Panc1 (cell line): ENCODE data around the gene APEX1. TPM values are rescaled to one million over a fixed set of nuclear protein-coding genes. Genes with fewer than 3 reads are reported as not detected.

Source experiments
- ATAC-seq: fragments of 200-7000 bp; cut with Tn5 transposase; 2 replicates; pipeline ENCODE4 v1.9.1; 2020; ENCODE audit warnings: mild to moderate bottlenecking, moderate library complexity
- BruUV-seq: library from RNA; stranded (reverse); fragments of 400-500 nt; replicated peaks from 2 replicates; lab custom pipeline; 2021; lab: Mats Ljungman, UMichigan
- CTCF ChIA-PET: fragments of 300-600 bp; sonication (Branson Sonifier 250); formaldehyde crosslinking; loops from one replicate; lab custom pipeline; 2022; ENCODE audit warnings: antibody characterized with exemption; lab: Charles Lee
- POLR2A ChIA-PET: fragments of 300-600 bp; sonication (Branson Sonifier 250); formaldehyde crosslinking; loops from one replicate; lab custom pipeline; 2022; ENCODE audit warnings: antibody characterized with exemption; lab: Charles Lee
- DNase-seq: peaks from one replicate; pipeline ENCODE4 v3.0.0-alpha.2; 2010; ENCODE audit warnings: low read depth, low spot score
- H3K27ac ChIP-seq: 2 replicates; pipeline ENCODE4 v1.5.1; 2011; ENCODE audit warnings: mild to moderate bottlenecking, low read length, inconsistent platforms
- H3K27me3 ChIP-seq: fragments of 200-500 bp; sonication (Bioruptor generic); 2 replicates; pipeline ENCODE4 v1.6.0; 2014; ENCODE audit warnings: low read length, inconsistent platforms; ENCODE audit not compliant: control insufficient read depth, insufficient read depth
- H3K36me3 ChIP-seq: fragments of 200-500 bp; sonication (Bioruptor generic); 2 replicates; pipeline ENCODE4 v1.5.1; 2014; ENCODE audit warnings: inconsistent platforms, mild to moderate bottlenecking, low read length, moderate library complexity; ENCODE audit not compliant: control insufficient read depth, insufficient read depth
- H3K4me1 ChIP-seq: 2 replicates; pipeline ENCODE4 v1.5.1; 2011; ENCODE audit warnings: inconsistent platforms, mild to moderate bottlenecking, low read length, moderate library complexity; ENCODE audit not compliant: control insufficient read depth, insufficient read depth
- H3K4me3 ChIP-seq, 2 experiments: 2 replicates each; pipeline ENCODE4 v1.5.1; 2011 to 2012; ENCODE audit warnings: low read depth in 2 of 2, low read length in 2 of 2, mild to moderate bottlenecking in 2 of 2, inconsistent platforms in 1 of 2, moderate library complexity in 1 of 2
- H3K9me3 ChIP-seq: fragments of 200-500 bp; sonication (Bioruptor generic); 2 replicates; pipeline ENCODE4 v1.5.1; 2014; ENCODE audit warnings: low read depth, mild to moderate bottlenecking, inconsistent platforms, low read length, moderate library complexity; ENCODE audit not compliant: control insufficient read depth, insufficient read depth
- POLR2AphosphoS5 ChIP-seq: IDR thresholded peaks from 2 replicates; pipeline ENCODE4 v1.6.1; 2012; ENCODE audit warnings: mild to moderate bottlenecking, low read depth, low read length, moderate library complexity
- REST ChIP-seq, 2 experiments: IDR thresholded peaks; 2 replicates each; pipeline ENCODE4 v1.6.1; 2011 to 2012; ENCODE audit warnings: low read depth in 2 of 2, control low read depth in 1 of 2, low read length in 1 of 2, mild to moderate bottlenecking in 1 of 2, moderate library complexity in 1 of 2; ENCODE audit not compliant: insufficient read depth in 1 of 2
- SIN3A ChIP-seq: IDR thresholded peaks from 2 replicates; pipeline ENCODE4 v1.6.1; 2012; ENCODE audit warnings: low read depth, mild to moderate bottlenecking, low read length, moderate library complexity, borderline replicate concordance; ENCODE audit not compliant: insufficient read depth
- TCF7L2 ChIP-seq: IDR thresholded peaks from 2 replicates; pipeline ENCODE4 v1.6.1; 2011; ENCODE audit warnings: mild to moderate bottlenecking, low read depth, low read length, inconsistent platforms
- in situ Hi-C: cut with HindIII; loops from 2 replicates; pipeline ENCODE4 v1.10.0; 2016; ENCODE audit warnings: low sequenced_read_pairs, low pct_unique_long_range_greater_than_20kb
- intact Hi-C: fragments of 100-400 bp; cut with micrococcal nuclease; formaldehyde crosslinking; loops from one replicate; pipeline ENCODE4 v1.10.0; 2022; ENCODE audit not compliant: unreplicated experiment
- total RNA-seq: library from RNA; stranded (reverse); gene quantifications from one replicate; pipeline ENCODE4 v1.2.1, GENCODE V29; 2021; ENCODE audit not compliant: unreplicated experiment
- TF ChIP-seq, protein P1 (sequence below): fragments of 450-650 bp; IDR thresholded peaks from 2 replicates; pipeline ENCODE4 v1.5.1; 2017; ENCODE audit warnings: mild to moderate bottlenecking

Gene APEX1
- total RNA-seq, 1 experiment from 2014 or later: 163 TPM

DNA sequence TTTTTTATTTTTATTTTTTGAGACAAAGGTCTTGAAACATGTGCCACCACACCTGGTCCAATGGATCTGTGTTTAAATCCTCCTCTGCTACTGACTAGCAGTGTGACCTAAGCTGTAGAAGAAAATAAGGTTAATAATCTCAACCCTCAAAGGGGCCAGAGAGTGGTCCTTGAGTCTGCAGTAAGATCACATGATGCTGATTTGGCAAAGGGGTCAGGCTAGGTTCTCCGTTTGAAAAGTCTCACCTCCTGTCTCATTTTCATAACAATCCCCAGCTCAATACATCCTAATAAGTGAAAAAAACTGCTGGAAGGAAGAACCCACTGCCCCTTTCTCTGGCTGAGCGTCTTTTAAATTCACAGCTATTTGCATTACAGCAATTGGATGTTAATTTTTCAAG, 33.8 kb upstream of the APEX1 start:
- no peaks in the 10 kb centered on the region for H3K9me3 ChIP-seq
- ATAC-seq (no peak), DNase-seq (no peak)
- no peak overlapping the region for H3K4me3 ChIP-seq
- ChIA-PET CTCF (no interaction called here), POLR2A (no interaction called here)
- no peaks in the 10 kb centered on the region for H3K36me3 ChIP-seq
- H3K27ac ChIP-seq: no peak overlapping the region
- TF ChIP-seq, protein P1, sequence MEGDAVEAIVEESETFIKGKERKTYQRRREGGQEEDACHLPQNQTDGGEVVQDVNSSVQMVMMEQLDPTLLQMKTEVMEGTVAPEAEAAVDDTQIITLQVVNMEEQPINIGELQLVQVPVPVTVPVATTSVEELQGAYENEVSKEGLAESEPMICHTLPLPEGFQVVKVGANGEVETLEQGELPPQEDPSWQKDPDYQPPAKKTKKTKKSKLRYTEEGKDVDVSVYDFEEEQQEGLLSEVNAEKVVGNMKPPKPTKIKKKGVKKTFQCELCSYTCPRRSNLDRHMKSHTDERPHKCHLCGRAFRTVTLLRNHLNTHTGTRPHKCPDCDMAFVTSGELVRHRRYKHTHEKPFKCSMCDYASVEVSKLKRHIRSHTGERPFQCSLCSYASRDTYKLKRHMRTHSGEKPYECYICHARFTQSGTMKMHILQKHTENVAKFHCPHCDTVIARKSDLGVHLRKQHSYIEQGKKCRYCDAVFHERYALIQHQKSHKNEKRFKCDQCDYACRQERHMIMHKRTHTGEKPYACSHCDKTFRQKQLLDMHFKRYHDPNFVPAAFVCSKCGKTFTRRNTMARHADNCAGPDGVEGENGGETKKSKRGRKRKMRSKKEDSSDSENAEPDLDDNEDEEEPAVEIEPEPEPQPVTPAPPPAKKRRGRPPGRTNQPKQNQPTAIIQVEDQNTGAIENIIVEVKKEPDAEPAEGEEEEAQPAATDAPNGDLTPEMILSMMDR: no peak
- TF ChIP-seq POLR2AphosphoS5 (no peak), SIN3A (no peak)
- H3K27me3 ChIP-seq: no peaks in the 10 kb centered on the region
- H3K4me1 ChIP-seq: no peaks in the 10 kb centered on the region
- intact Hi-C loops (no loop called here), in situ Hi-C loops (no loop called here)
- no TSS peak for BruUV-seq

DNA sequence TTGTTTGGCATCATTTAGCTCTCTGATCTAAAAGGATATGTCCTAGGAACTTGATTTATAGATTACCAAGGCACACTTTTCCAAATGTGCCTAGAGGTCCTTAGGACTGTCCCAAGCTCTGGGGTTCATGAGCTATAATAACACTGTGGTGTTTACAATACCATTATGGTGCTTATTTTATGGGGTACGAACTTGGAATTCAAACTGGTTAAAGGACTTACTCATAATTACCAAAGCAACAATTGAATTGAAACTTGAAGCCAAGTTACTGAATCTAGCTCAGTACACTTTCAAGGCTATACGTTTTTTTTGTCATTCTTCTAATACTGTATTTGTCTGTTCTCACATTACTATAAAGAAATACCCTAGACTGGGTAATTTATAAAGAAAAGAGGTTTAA, 32.1 kb upstream of the APEX1 start:
- ATAC-seq: no peak
- Histone ChIP-seq H3K4me1 (no peaks in the 10 kb centered on the region), H3K36me3 (no peaks in the 10 kb centered on the region), H3K9me3 (no peaks in the 10 kb centered on the region), H3K27me3 (no peaks in the 10 kb centered on the region), H3K4me3 (no peak overlapping the region), H3K27ac (no peak overlapping the region)
- CTCF ChIA-PET: no interaction called here
- intact Hi-C loops (no loop called here), in situ Hi-C loops (no loop called here)
- BruUV-seq: no TSS peak
- no peak for DNase-seq
- TF ChIP-seq TCF7L2: no peak
- TF ChIP-seq REST (IDR thresholded peaks at IDR 0.05; ENCODE audit: insufficient read depth in 1 of 2, low read depth in 2 of 2, low read length in 1 of 2): no peak
- no peak for TF ChIP-seq POLR2AphosphoS5
- TF ChIP-seq, protein P1: no peak
- no peak for TF ChIP-seq SIN3A
- POLR2A ChIA-PET: no interaction called here
